Cardiac fibroblast (primary cell): Measurements from ENCODE around the gene ZNF578.
"Not testable (repeated sequence)": the region's sequence is repeated elsewhere in the genome, so short reads cannot be mapped to it uniquely, and the experiment has no call there.

Source experiments
- DNase-seq, 2 donors: peaks; one replicate each; pipeline versions ENCODE4 v3.0.0 to v3.0.0-alpha.2; 2010; ENCODE audit warnings: low read depth in 2 of 2
- H3K4me3 ChIP-seq, 2 donors: replicated peaks in 1 of 2; 1 replicate in 1 of 2; 2 replicates in 1 of 2; pipeline ENCODE4 v1.5.1; 2011; ENCODE audit warnings: low read depth in 2 of 2, low read length in 2 of 2, mild to moderate bottlenecking in 2 of 2, moderate library complexity in 1 of 2
- TF ChIP-seq, protein P1 (sequence below): IDR thresholded peaks from one replicate; pipeline ENCODE4 v1.5.1; 2011; ENCODE audit warnings: low read depth, mild to moderate bottlenecking, low read length, inconsistent platforms

Gene ZNF578

DNA sequence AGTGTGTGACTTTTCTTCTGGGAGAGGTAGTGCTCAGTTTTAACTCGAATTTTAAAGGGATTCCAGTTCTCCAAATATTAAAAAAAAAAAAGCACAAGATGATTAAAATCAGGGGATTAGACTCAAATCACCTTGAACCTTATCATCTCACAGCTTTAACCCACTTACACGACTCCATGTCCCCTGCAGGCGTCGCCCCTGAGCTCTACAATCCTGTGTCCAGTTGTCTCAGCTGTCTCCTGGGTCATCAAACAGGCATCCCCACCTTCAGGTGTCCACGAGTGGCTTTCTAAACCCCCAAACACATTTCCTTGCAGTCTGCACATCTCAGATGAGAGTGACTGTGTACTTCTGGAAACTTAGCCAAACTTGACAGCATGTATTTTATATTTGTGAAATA lies 88.3 kb downstream of the ZNF578 start:
- no peak overlapping the region for H3K4me3 ChIP-seq
- no peak for DNase-seq
- TF ChIP-seq, protein P1, sequence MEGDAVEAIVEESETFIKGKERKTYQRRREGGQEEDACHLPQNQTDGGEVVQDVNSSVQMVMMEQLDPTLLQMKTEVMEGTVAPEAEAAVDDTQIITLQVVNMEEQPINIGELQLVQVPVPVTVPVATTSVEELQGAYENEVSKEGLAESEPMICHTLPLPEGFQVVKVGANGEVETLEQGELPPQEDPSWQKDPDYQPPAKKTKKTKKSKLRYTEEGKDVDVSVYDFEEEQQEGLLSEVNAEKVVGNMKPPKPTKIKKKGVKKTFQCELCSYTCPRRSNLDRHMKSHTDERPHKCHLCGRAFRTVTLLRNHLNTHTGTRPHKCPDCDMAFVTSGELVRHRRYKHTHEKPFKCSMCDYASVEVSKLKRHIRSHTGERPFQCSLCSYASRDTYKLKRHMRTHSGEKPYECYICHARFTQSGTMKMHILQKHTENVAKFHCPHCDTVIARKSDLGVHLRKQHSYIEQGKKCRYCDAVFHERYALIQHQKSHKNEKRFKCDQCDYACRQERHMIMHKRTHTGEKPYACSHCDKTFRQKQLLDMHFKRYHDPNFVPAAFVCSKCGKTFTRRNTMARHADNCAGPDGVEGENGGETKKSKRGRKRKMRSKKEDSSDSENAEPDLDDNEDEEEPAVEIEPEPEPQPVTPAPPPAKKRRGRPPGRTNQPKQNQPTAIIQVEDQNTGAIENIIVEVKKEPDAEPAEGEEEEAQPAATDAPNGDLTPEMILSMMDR: no peak

DNA sequence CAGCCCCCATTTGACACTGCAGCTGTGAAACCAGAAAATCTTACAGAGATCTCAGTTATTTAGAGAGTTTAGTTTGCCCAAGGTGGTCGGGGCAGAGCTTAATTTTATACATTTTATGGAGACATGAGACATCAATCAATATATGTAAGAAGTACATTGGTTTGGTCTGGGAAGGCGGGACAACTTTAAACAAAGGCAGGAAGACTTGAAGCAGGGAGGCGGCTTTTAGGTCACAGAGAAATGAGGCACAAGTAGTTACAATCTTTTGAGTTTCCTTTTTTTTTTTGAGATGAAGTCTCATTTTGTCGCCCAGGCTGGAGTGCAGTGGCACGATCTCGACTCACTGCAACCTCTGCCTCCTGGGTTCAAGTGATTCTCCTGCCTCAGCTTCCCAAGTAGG lies 89.2 kb downstream of the ZNF578 start:
- not testable (repeated sequence) for H3K4me3 ChIP-seq, DNase-seq

DNA sequence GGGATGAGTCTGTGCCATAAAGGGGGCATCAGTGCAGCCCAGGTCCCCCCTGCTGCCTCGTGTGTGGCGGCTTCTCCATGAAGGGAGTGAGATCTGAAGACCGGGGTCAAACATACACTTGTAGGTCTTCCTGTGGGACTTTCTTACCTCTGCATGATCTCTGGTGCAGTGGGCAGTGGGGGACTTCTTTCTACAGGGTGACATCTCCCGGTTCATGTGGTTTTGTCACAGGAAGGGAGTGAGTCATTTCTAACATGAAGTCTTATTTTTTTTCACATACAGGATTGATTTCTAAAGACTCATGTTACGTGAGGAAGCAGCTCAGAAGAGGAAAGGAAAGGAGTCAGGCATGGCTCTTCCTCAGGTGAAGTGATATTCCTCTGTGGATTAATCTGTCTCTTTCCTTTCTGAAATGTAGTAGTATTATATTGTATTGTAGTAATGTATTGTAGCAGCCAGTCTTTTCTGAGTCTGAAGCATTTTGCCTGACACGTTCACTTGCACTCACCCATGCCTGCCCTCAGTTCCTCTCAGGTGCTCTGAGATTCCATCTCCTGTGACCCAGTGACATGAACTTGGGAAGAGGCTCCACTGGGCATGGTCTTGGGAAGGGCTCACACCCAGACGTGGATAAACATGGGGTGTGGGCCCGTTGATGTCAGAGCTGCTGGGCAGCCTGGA lies 89.8 kb downstream of the ZNF578 start:
- H3K4me3 ChIP-seq: no peak overlapping the region
- DNase-seq: peak in 1 of 2 donors; percentile 21
- TF ChIP-seq, protein P1: no peak

DNA sequence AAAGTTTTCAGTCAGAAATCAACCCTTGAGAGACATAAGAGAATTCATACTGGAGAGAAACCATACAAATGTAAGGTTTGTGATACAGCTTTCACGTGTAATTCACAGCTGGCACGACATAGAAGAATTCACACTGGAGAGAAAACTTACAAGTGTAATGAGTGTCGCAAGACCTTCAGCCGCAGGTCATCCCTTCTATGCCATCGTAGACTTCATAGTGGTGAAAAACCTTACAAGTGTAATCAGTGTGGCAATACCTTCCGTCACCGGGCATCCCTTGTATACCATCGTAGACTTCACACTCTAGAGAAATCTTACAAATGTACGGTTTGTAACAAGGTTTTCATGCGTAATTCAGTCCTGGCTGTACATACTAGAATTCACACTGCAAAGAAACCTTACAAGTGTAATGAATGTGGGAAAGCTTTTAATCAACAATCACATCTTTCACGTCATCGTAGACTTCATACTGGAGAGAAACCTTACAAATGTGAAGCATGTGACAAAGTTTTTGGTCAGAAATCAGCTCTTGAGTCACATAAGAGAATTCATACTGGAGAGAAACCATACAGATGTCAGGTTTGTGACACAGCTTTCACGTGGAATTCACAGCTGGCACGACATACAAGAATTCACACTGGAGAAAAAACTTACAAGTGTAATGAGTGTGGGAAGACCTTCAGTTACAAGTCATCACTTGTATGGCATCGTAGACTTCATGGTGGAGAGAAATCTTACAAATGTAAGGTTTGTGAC lies 101.0 kb downstream of the ZNF578 start:
- TF ChIP-seq, protein P1: no peak

DNA sequence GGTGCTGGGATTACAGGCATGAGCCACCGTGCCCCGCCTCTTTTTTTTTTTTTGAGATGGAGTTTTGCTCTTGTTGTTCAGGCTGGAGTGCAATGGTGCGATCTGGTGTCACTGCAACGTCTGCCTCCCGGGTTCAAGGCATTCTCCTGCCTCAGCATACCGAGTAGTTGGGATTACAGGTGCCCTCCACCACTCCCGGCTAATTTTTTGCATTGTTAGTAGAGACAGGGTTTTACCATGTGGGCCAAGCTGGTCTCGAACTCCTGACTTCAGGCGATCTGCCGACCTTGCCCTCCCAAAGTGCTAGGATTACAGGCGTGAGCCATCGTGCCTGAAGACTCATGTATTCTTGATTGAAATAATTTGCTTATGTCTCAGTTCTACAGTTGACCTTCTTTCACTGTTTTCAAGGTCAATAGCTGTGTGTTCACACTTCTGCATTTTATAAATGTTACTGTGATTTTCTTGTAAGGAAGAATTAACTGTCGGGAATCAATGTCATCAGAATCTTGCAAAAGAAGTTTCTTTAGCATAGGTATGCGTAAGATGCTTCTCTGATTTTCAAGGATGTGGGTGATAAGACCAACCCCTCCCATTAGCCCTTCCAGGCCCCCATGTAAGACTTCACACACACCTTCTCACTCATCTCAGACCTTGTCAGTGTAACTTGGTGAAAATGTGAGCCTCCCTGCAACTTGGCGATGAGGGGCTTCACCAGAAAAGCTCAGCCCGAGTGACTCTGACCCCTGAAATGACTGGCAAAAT lies 104.1 kb downstream of the ZNF578 start:
- TF ChIP-seq, protein P1: no peak
- no peak overlapping the region for H3K4me3 ChIP-seq
- DNase-seq: no peak

More for the DNA sequence above, 101.0 kb downstream of the ZNF578 start:
- H3K4me3 ChIP-seq: no peak overlapping the region
- peak in 1 of 2 donors; percentile 5 for DNase-seq

DNA sequence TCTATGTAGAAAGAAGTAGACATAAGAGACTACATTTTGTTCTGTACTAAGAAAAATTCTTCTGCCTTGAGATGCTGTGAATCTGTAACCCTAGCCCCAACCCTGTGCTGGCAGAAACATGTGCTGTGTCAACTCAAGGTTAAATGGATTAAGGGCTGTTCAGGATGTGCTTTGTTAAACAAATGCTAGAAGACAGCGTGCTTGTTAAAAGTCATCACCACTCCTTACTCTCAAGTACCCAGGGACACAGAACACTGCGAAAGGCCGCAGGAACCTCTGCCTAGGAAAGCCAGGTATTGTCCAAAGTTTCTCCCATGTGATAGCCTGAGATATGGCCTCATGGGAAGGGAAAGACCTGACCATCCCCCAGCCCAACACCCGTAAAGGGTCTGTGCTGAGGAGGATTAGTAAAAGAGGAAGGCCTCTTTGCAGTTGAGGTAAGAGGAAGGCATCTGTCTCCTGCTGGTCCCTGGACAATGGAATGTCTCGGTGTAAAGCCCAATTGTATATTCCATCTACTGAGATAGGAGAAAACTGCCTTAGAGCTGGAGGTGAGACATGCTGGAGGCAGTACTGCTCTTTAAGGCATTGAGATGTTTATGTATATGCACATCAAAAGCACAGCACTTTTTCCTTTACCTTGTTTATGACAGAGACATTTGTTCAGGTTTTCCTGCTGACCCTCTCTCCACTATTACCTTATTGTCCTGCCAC lies 105.5 kb downstream of the ZNF578 start:
- not testable (repeated sequence) for DNase-seq, H3K4me3 ChIP-seq

DNA sequence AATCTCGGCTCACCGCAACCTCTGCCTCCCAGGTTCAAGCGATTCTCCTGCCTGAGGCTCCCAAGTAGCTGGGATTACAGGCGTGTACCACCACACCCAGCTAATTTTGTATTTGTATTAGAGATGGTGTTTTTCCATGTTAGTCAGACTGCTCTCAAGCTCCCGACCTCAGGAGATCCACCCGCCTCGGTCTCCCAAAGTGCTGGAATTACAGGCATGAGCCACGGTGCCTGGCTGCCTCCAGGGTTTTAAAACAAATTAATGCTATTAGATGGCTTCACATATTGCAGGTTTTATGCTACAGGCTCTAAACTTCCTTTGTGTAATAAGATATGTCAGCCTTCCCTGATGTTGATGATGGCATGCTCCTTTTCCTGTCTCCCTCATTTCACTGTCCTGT lies 108.3 kb downstream of the ZNF578 start:
- DNase-seq, H3K4me3 ChIP-seq: not testable (repeated sequence)
